OCI-LY3 (cell line): Measurements from ENCODE around the gene IRAK2.

ENCODE experiments used
- CTCF ChIP-seq: fragments of 200-600, 300-600 bp; sonication (generic); IDR thresholded peaks from 2 replicates; pipeline ENCODE4 v1.5.1; 2014; ENCODE audit warnings: antibody characterized with exemption, low read length, low read depth
- EZH2phosphoT487 ChIP-seq: fragments of 200-600 bp; shearing (Covaris generic); IDR thresholded peaks from 2 replicates; pipeline ENCODE4 v1.6.1; 2018; ENCODE audit warnings: antibody characterized with exemption, mixed run types, low read depth

GRCh38 chr3:10224794-10225665, 60.3 kb downstream of the IRAK2 start:
- TF ChIP-seq CTCF (peak; percentile 93), EZH2phosphoT487 (no peak)
